K562 (cell line): Measurements from ENCODE around the gene CREG2. TPM values are rescaled to one million over a fixed set of nuclear protein-coding genes. Genes with fewer than 3 reads are reported as not detected.

Source experiments
- ATAC-seq: fragments of 200-7000 bp; cut with Tn5 transposase; 3 replicates; pipeline ENCODE4 v1.9.1; 2020; ENCODE audit warnings: moderate library complexity
- BruUV-seq: library from RNA; stranded (reverse); fragments of 400-500 nt; replicated peaks from 2 replicates; lab custom pipeline; 2021; lab: Mats Ljungman, UMichigan
- CTCF ChIA-PET: fragments of 300-600 bp; formaldehyde crosslinking; extraction: SDS; loops from one replicate; lab custom pipeline; 2021; ENCODE audit warnings: low intra/inter-chr PET ratio; lab: Yijun Ruan, JAX
- POLR2A ChIA-PET: fragments of 300-600, 350-650 bp; sonication (Branson Sonifier 250); formaldehyde crosslinking; extraction: SDS; loops from one replicate; lab custom pipeline; 2021; ENCODE audit warnings: antibody characterized with exemption, inconsistent platforms; lab: Yijun Ruan, JAX
- DNase-seq, 4 experiments: peaks; one replicate each; pipeline versions ENCODE4 v3.0.0 to v3.0.0-alpha.2; 2011 to 2018; ENCODE audit warnings: low spot score in 3 of 4, mixed read lengths in 3 of 4; ENCODE audit errors: extremely low read depth in 1 of 4
- FAIRE-seq: peaks from 2 replicates; lab custom pipeline; 2011; peaks lifted over from hg19 to GRCh38; lab: Jason Lieb, UNC
- H2AFZ ChIP-seq: 2 replicates; pipeline ENCODE4 v1.6.0; 2011; ENCODE audit warnings: low read depth, low read length, control low read depth, inconsistent platforms
- H3K27ac ChIP-seq: fragments of 200-600 bp; 3 replicates; pipeline ENCODE4 v1.8.0; 2011; ENCODE audit warnings: low read depth, mild to moderate bottlenecking, control low read depth, inconsistent platforms, low read length, moderate library complexity, mixed read lengths; ENCODE audit errors: extremely low read depth
- H3K27me3 ChIP-seq, 2 experiments: fragments of 300-600 bp in 1 of 2; 2 replicates in 1 of 2; 3 replicates in 1 of 2; pipeline versions ENCODE4 v1.6.0 to v1.8.0; 2011; ENCODE audit warnings: inconsistent platforms in 2 of 2, low read length in 2 of 2, mild to moderate bottlenecking in 1 of 2, mixed read lengths in 1 of 2, moderate library complexity in 1 of 2; ENCODE audit not compliant: control insufficient read depth in 2 of 2, insufficient read depth in 2 of 2
- H3K36me3 ChIP-seq: fragments of 300-600 bp; 3 replicates; pipeline ENCODE4 v1.8.0; 2011; ENCODE audit warnings: mild to moderate bottlenecking, low read length, inconsistent platforms; ENCODE audit not compliant: control insufficient read depth, insufficient read depth
- H3K4me1 ChIP-seq, 2 experiments: fragments of 200-600 bp in 1 of 2; replicated peaks in 1 of 2; 2 replicates in 1 of 2; 3 replicates in 1 of 2; pipeline versions ENCODE4 v1.5.1 to v1.8.0; 2011; ENCODE audit warnings: inconsistent platforms in 2 of 2, low read length in 2 of 2, mild to moderate bottlenecking in 1 of 2, mixed read lengths in 1 of 2, moderate library complexity in 1 of 2; ENCODE audit not compliant: control insufficient read depth in 2 of 2, insufficient read depth in 2 of 2
- H3K4me2 ChIP-seq: 2 replicates; pipeline ENCODE4 v1.6.1; 2011; ENCODE audit warnings: low read length, control low read depth, inconsistent platforms, mixed read lengths; ENCODE audit not compliant: insufficient read depth
- H3K4me3 ChIP-seq: fragments of 200-600 bp; sonication (generic), shearing (Covaris generic); 2 replicates; pipeline ENCODE4 v1.5.1; 2016; ENCODE audit warnings: control low read depth, inconsistent platforms
- H3K79me2 ChIP-seq: fragments of 200-600 bp; 3 replicates; pipeline ENCODE4 v1.8.0; 2011; ENCODE audit warnings: low read length, inconsistent platforms; ENCODE audit not compliant: control insufficient read depth, insufficient read depth
- H3K9ac ChIP-seq, 2 experiments: 2 replicates each; pipeline versions ENCODE4 v1.6.0 to v1.6.1; 2011; ENCODE audit warnings: low read depth in 2 of 2, low read length in 2 of 2, control low read depth in 1 of 2, inconsistent platforms in 1 of 2, mild to moderate bottlenecking in 1 of 2, mixed read lengths in 1 of 2; ENCODE audit not compliant: insufficient read depth in 1 of 2
- H3K9me1 ChIP-seq: one replicate; pipeline ENCODE4 v1.6.0; 2011; ENCODE audit warnings: inconsistent platforms, mild to moderate bottlenecking, low read length, moderate library complexity; ENCODE audit not compliant: control insufficient read depth, insufficient read depth
- H3K9me3 ChIP-seq: replicated peaks from 2 replicates; pipeline ENCODE4 v1.5.1; 2011; ENCODE audit warnings: low read depth, low read length, inconsistent platforms; ENCODE audit not compliant: control insufficient read depth, insufficient read depth
- H4K20me1 ChIP-seq: replicated peaks from 2 replicates; pipeline ENCODE4 v1.6.1; 2011; ENCODE audit warnings: low read length, inconsistent platforms, mixed read lengths; ENCODE audit not compliant: control insufficient read depth, insufficient read depth
- ARID2 ChIP-seq: fragments of 450-650 bp; IDR thresholded peaks from 2 replicates; pipeline ENCODE4 v1.6.1; 2017; ENCODE audit warnings: antibody characterized with exemption, mild to moderate bottlenecking
- ATF2 ChIP-seq: sonication (generic); formaldehyde crosslinking; IDR thresholded peaks from 2 replicates; pipeline ENCODE4 v1.8.1; 2022; ENCODE audit warnings: missing genetic modification reagents
- HNRNPUL1 ChIP-seq: fragments of 200-400 bp; formaldehyde crosslinking; IDR thresholded peaks from 2 replicates; pipeline ENCODE4 v1.6.1; 2017; ENCODE audit warnings: low read length
- IRF2 ChIP-seq: sonication (generic); formaldehyde crosslinking; IDR thresholded peaks from 2 replicates; pipeline ENCODE4 v1.8.1; 2022; ENCODE audit warnings: mild to moderate bottlenecking, missing genetic modification reagents
- MNT ChIP-seq, 2 experiments: fragments of 450-650 bp; conservative IDR thresholded peaks; 2 replicates each; pipeline ENCODE4 v1.6.1; 2017; ENCODE audit warnings: mild to moderate bottlenecking in 2 of 2, moderate library complexity in 2 of 2
- PML ChIP-seq: IDR thresholded peaks from 2 replicates; pipeline ENCODE4 v1.6.1; 2012; ENCODE audit warnings: low read length, inconsistent platforms
- RAD51 ChIP-seq: fragments of 450-650 bp; IDR thresholded peaks from 2 replicates; pipeline ENCODE4 v1.7.1; 2016; ENCODE audit warnings: low read depth, mild to moderate bottlenecking, borderline replicate concordance
- ZNF830 ChIP-seq: fragments of 250-450 bp; sonication (Bioruptor Pico); IDR thresholded peaks from 2 replicates; pipeline ENCODE4 v1.5.0; 2021; ENCODE audit warnings: mild to moderate bottlenecking
- WGBS: fragments of 100-300 bp; shearing (Covaris generic); methylation state at CpG from one replicate; pipeline ENCODE4 v1.1.6; 2016; ENCODE audit warnings: low coverage, mixed read lengths; ENCODE audit not compliant: insufficient coverage; ENCODE audit errors: missing lambda C conversion rate; 5-methylcytosine and 5-hydroxymethylcytosine counted together
- in situ Hi-C: fragments of 300-500 bp; cut with MboI; formaldehyde crosslinking; loops from 4 replicates; pipeline ENCODE4 v1.15.0; 2018; ENCODE audit warnings: inconsistent platforms, mixed read lengths
- intact Hi-C: fragments of 100-400 bp; cut with micrococcal nuclease; formaldehyde crosslinking; loops from 2 replicates; pipeline ENCODE4 v1.14.2; 2022
- polyA plus RNA-seq, 8 experiments: library from polyadenylated mRNA; depleted of rRNA in 4 of 8; stranded (reverse) in 5 of 8; unstranded in 3 of 8; fragments of >200 nt; fragmentation: Nextera tagmentation in 2 of 8; fragmentation: Illumina TruSeq in 1 of 8; extraction: Ambion mirVana in 2 of 8; extraction: Trizol in 1 of 8; gene quantifications; 2 replicates each; pipeline versions ENCODE4 v1.2.1 to v1.2.3, GENCODE V29; 2011 to 2014; ENCODE audit warnings: inconsistent platforms in 1 of 8, missing spikeins in 1 of 8
- total RNA-seq, 7 experiments: library from RNA; depleted of rRNA in 6 of 7; stranded (reverse); fragments of >200 nt in 6 of 7; fragmentation: Illumina TruSeq in 2 of 7; extraction: Trizol in 2 of 7; gene quantifications; 2 replicates each; pipeline versions ENCODE4 v1.2.1 to v1.2.3, GENCODE V29; 2011 to 2021; ENCODE audit warnings: low replicate concordance in 1 of 7

Gene CREG2
- total and polyA plus RNA-seq, 9 of the 15 experiments (the other 6 are each of a cell fraction or from before 2014, with no cell fraction given): not detected

GRCh38 chr2:101307503-101307902 is 79.8 kb downstream of the CREG2 start:
- WGBS: 0% methylated on average over 9 of the region's 9 CpGs
- no peak for TF ChIP-seq MNT (conservative IDR thresholded peaks at IDR 0.05)
- TF ChIP-seq IRF2 (CRISPR knock-in tag): no peak
- no peak for TF ChIP-seq RAD51
- no peak for TF ChIP-seq ARID2
- no peak for TF ChIP-seq ATF2 (CRISPR knock-in tag)
- TF ChIP-seq HNRNPUL1: no peak
- TF ChIP-seq PML: 0 out of 2 replicates have a peak, but pooled peaks have one; percentile 2
- TF ChIP-seq ZNF830: no peak

More at GRCh38 chr2:101307503-101307902, 79.8 kb downstream of the CREG2 start:
- BruUV-seq: no TSS peak
- ATAC-seq (no peak), DNase-seq (peak in 1 of 4 experiments; percentile 8), FAIRE-seq (no peak)
- Histone ChIP-seq H3K9me1 (no peaks in the 10 kb centered on the region), H4K20me1 (peaks cover 24% of the 10 kb centered on the region), H3K4me3 (peak overlapping the region; percentile 72), H3K79me2 (peaks cover 60% of the 10 kb centered on the region), H3K4me1 (peaks cover 16 to 28% of the 10 kb centered on the region in 2 experiments; a peak in 4 of 5 replicates), H3K27me3 (no peaks in the 10 kb centered on the region), H3K27ac (peak overlapping the region; percentile 91), H3K9ac (peak overlapping the region; percentile 85 to 99), H3K9me3 (no peaks in the 10 kb centered on the region), H3K4me2 (peak overlapping the region; percentile 92), H3K36me3 (peaks cover 32% of the 10 kb centered on the region), H2AFZ (peak overlapping the region; percentile 99)
- in situ Hi-C loops (no loop called here), intact Hi-C loops (no loop called here)
- ChIA-PET POLR2A (interaction anchor here (0.8 to 0.9 kb wide), 2 partner anchors 9 to 54 kb away, joined by 3 to 4 read pairs; no protein-coding TSS in a partner anchor), CTCF (no interaction called here)
